GM18508 (cell line): Measurements from ENCODE around the gene TXNDC5.
"Not testable (repeated sequence)": the region's sequence is repeated elsewhere in the genome, so short reads cannot be mapped to it uniquely, and the experiment has no call there.

ENCODE experiments used
- ATAC-seq: cut with Tn5 transposase; IDR thresholded peaks from one replicate; pipeline ENCODE4 v1.9.1; 2021; ENCODE audit warnings: moderate number of reproducible peaks; ENCODE audit not compliant: insufficient read depth, unreplicated experiment

Gene TXNDC5

DNA sequence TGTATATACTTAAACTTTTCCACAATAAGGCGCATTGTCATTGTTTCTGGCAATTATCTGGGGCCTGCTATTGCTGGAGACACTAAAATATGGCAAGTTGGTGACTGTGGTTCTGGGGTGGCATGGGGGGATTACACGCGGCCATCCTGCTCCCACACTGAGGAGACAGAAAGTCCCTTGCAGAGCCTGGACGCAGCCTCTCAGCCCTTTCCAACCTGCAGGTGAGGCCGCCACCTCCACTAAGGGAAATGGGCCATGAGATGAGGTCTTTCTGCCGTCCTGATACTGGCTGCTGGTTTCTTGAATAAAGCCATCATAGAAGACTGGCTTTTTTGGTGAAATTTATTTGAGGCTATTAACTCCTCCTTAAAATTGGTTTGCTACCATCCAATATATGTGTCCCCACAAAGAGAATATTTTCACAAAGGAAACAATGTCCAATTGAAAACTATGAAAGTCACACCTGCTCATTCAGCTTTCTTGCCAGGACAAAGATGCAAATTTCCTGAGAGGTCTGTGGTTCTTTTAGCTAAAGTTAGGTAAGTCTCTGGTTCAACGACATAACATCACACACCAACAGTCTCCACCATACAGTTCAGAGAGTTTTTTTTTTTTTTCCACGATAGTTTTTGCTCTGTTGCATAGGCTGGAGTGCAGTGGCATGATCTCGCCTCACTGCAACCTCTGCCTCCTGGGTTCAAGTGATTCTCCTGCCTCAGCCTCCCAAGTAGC lies 13.0 kb downstream of the TXNDC5 start:
- ATAC-seq: no peak

DNA sequence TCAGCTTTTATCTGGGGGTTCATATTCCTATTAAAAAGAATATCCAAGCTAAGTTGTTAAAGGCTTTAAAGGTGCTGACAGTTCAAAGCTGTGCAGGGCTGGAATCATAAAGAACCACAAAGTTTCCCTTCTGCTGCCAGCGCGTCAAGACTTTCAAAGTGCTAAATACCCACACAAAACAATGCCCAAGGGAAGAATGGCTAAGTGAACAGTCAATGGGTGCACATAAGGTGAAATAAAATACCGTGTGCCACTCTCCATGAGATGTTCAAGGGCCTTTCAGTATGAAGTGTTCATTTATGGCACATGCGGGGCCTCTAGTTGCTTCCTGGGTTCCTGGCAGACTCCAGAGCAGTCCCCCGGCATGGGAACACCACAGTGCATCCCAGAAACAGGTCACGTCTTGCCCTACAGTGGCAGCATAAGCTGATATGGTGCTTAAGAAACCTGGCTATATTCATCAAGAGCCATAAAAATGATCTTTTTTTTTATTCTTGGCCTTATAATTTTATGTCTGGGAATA lies 14.1 kb downstream of the TXNDC5 start:
- no peak for ATAC-seq

DNA sequence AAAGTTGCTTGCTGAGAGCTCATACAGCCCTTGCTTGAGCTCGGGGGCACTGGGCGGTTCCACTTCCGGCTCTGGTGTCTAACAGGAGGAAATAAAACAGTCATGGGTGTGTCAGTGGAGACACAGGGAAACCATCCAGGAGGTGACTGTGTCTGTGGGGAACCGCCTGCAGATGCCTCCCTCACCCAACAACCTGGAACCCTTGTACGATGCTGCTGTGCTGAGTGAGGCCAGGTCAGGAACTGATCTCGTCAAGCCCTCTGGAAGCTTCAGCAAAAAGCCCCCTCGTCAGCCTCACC lies 15.5 kb downstream of the TXNDC5 start:
- no peak for ATAC-seq

DNA sequence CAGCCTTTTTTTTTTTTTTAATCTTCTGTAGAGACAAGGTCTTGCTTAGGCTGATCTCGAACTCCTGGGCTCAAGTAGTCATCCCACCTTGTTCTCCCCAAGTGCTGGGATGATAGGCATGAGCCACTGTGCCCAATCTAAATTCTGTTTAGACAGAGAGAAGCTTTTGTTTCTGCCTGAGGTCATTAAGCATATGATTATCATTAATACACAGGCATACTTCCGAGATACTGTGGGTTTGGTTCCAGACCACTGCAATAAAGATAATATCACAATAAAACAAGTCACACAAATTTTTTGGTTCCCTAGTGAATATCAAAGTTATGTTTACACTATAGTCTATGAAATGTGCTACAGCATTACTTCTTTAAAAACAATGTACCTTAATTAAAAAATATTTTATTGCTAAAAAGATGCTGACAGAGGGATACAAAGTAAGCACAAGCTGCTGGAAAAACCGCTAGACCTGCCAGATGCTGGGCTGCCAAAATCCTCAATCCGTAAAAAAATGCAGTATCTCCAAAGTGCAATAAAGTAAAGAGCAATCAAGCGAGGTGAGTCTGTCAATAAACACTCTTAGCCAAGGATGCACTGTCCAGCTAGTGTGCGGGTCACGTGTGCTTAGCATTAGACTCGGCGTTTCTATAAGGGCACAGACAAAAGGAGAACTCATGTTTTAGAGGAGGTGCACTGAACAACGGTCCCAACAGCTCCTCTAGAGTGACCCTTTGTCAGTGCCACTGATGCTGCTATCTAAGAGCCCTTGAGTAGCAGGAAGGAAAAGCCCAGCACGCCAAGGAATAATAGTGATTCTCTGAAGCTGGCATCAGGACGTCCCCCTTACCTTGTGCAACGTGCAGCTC lies 16.1 kb downstream of the TXNDC5 start:
- no peak for ATAC-seq

DNA sequence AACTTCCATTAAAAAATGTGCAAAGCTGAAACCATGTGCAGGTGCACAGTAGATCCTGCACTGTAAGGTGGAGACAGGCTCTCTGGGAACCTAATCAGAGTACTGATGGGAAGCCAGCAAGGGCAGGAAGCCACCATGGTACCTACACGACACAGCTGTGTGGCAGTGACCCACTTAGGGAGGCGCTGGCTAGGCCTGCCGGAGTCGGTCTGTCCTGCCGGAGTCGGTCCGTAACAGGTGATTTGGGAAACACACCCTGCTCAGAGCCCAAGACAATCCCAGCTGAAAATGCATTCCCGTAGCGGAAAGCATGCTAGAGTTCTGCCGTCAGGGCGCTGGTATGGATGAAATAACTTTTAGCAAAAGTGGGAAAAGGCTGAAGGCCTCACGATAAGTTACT lies 17.2 kb downstream of the TXNDC5 start:
- ATAC-seq: no peak

DNA sequence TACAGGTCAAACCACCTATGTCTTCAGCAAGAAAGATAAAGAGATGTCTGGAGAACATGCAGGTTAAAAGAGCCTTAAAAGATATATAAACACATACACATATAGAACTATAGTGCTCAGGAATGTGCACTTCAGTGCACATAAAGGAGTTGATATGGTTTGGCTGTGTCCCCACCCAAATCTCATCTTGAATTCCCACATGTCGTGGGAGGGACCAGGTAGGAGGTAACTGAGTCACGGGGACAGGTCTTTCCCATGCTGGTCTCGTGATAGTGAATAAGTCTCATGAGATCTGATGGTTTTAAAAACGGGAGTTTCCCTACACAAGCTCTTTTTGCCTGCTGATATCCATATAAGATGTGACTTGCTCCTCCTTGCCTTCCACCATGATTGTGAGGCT lies 18.2 kb downstream of the TXNDC5 start:
- not testable (repeated sequence) for ATAC-seq

DNA sequence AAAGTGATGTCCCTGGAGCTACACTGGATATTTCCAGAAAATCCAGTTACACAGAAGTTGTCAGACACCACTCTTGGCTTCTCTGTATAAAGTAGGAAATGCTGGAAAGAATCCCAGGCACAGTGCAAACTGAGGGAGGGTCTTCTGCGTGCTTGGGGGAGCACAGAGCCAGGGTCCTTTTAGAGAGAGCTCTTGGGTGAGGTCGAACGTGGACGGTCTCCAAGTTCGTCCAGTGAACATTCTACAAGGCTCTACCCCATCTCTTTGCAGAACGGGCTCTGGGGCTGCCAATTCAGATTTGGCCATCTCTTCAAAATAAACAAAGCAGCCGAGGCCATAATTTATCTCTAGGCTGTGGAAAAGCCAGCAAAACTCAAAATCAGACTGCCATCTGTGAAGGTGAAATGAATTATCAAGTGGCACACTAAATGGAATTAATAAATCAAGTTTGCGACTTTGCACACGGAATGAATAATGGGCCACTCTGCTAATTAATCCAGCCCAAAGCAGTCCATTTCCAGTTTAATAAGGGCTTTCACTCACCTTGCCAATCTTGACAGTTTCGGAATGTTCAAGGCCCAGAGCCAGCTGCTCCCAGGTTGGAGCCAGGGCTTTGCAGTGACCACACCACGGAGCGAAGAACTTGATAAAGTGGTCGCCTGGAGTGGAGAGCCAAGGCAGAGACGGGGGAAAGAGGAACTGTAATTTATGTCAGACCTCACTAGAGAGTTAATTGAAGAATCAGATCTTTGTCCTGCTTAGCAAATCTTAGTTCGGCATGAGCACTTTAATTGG lies 19.3 kb downstream of the TXNDC5 start:
- ATAC-seq: no peak

DNA sequence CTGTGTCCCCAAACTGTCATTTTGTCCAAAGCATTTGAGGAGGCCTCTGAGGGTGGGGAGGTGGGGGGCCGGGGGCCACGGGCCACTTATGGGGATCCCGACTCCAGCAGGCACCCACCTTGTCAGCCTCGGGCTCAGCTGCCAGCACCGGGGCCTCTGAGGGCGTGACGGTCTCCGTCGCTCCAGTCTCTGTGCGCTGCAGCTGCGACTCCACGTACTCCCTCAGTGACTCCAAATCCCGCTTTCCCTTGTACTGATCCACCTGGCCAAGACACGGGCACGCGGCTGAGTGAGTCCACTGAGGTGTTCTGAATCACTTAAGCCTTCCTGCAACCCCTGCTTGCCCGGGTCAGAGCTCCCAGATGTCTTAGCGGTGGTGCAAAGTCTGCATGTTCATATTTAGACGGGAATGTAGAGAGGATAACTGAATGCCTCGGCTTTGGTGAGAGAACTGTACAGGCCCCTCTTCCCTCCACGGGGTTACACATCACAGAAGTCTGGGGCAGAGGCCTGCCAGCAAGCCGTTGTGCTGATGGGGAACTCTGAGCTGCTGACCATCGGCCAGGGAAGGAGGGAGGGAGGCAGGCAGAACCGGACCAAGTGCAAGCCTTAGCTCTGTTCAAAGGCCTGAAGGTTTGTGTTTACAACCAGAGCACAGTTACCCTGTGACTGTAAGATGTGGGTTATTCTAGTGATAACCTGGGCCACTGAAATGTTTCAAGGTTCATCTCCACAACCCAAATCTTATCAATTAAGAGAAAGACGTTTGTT lies 21.8 kb downstream of the TXNDC5 start:
- no peak for ATAC-seq

DNA sequence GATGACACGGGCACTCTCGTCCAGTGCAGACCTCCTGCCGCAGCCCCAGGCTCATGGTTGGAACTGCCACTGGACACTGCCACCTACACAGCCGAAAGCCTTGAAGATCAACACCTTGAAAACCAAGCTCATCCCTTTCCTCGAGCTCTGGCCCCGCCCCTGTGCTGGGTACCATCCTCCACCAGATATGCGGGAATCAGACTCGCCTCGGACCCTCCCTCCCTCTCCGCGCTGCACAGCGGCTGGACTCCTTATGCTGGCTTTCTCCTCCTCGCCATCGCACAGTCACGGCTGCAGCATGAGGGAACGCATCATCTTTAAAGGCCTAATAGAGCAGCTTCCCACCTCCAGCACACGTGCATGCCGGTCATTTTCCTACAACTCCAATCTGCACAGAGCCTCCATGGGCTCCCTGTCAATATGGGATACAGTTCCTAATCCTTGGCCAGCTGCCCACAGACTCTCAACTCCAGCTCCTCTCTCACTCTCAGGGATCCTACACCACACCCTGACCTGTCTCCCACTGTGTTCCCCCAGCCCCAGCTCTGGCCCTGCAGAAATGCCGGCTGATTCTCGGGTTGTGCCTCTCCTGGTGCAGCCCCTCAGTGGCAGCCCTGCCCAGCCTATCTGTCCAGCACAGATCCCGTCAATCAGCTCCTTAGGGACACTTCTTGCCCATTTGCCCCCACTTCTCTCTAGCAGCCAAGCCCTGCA lies 23.2 kb downstream of the TXNDC5 start:
- no peak for ATAC-seq

DNA sequence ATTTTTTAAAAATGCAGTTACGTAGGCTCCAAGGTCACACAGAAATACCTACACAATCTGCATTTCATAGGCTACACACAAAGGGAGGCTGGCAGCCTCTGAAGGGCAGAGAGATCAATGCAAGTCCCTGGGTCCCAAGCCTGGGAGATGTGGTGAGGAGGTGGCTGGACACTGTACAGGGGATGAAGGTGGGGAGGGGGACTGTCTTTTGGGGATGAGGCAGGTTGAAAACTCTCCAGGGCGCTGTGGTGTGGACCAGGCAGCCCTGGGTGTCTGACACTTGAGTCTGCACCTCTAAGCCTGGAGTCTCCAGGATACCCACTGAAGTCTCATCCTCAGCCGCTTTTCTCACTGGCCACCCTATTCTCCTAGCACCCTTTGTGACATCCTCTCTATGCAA lies 24.5 kb downstream of the TXNDC5 start:
- no peak for ATAC-seq

DNA sequence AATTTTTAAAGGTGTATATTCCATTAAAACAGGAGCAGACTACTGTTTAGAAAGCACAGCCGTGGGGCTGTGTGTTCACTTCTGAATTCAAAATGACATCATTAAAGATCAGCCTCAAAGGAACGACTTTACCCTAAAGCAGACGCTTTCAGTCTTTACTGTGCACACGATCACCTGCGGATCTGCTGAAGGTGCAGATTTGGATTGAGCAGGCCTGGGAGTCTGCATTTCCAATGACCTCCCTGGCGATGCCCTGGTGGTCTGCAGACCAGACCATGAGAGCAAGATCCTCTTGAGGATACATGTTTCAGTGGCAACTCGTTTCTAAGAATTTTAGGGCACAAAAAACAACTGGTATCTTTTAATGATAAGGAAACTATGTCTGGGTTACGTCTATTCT lies 27.2 kb downstream of the TXNDC5 start:
- ATAC-seq: no peak

DNA sequence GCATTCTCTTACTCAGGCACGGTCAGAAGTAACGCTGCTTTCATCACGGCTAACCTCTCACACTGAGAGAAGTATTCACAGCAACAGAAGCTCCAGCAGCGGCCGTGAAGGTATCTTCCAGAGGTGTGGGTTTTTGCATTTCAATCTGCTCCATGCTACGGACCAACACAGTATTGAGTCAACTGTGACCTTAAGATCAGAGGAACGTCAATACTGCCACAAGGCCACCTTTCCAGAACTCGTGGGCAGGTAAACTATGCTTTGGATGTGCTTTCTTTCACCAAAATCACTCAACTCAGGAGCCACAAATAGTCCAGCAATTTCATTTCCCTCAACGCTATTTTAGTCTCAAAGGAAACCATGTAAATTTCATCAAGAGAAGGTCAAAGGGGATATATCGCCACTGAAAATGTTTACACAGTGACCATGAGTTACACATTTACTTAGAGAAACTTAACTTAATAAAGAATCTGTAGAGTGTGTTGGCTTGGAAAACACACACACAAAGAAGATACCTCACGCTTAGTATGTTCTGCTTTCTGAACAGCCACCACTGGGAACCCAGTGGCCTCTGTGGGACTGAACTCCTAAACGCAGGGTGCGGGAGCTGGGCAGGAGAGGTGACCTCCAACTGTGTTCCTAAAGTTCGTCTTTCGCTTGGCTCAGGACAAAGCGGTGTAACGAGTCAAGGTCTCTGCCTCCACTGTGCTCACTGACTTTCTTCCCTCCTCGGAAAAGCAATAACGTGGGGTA lies 27.9 kb downstream of the TXNDC5 start:
- no peak for ATAC-seq

DNA sequence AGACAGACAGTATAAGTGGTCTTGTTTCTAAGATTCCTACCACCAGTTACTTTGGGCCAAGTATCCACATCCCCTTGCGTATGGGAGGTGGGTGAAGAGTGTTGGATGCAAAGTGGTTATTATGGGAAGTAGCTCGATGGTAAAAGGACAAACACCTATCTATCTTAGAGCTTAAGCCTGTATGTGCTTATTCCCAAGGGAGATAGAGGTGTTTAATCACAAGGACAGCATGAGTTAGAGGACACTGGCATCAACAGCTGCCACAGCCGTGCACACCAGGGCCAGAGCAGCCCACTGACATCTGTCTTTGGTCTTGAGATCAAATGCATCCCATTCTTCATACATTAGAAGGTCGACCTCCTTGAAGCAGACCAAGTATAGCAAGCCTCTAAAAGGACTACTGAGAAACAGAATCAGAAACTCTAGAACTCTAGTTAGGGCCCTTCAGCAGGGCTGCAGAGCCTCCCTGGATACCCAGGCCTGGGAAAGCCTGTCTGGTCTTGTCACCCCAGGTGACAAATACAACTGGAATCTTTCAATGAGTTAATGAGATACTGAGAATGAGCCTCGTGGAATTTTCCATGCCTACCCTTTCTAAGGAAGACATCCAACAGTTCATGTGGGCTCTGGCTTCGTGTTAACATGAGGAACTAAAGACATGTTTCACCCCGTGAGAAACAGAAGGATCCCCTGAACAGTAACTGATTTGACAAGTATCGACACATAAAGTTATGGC lies 28.7 kb downstream of the TXNDC5 start:
- ATAC-seq: no peak

DNA sequence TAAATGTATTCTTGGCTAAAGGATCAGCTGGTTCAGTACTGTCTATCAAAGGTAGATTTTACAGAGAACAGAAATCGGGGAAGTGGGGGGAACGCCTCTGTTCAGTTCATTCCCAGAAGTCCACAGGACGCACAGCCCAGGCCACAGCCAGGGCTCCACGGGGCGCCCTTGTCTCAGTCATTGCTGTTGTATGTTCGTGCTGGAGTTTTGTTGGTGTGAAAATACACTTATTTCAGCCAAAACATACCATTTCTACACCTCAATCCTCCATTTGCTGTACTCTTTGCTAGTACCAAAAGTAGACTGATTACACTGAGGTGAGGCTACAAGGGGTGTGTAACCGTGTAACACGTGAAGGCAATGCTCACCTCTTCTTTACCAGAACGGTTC lies 29.9 kb downstream of the TXNDC5 start:
- no peak for ATAC-seq

DNA sequence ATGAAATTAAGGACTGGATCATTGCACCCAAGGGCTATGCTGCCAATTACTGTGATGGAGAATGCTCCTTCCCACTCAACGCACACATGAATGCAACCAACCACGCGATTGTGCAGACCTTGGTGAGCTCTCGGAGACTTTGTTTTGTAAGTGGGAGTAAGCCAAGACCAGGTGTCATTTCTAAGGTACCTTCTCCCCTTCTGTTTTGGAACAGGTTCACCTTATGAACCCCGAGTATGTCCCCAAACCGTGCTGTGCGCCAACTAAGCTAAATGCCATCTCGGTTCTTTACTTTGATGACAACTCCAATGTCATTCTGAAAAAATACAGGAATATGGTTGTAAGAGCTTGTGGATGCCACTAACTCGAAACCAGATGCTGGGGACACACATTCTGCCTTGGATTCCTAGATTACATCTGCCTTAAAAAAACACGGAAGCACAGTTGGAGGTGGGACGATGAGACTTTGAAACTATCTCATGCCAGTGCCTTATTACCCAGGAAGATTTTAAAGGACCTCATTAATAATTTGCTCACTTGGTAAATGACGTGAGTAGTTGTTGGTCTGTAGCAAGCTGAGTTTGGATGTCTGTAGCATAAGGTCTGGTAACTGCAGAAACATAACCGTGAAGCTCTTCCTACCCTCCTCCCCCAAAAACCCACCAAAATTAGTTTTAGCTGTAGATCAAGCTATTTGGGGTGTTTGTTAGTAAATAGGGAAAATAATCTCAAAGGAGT lies 30.4 kb downstream of the TXNDC5 start:
- ATAC-seq: no peak

DNA sequence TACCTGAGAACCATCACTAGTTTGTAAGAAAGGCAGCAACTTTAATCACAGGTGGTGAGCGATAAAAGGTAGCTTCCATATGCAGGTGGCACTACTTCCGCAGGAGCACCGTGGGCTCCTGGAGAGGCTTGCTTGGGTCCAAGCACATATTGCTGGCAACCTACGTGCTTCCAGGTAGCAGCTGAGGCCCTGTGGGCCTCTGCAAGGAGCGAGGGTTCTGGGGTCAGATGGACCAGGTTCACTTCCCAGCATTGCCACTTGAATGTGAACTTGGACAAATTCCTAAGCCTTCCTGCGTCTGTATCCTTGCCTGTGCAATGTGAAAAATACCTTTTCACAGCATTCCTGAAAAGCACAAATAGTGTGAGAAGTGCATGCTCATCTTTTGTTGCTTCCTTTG lies 31.0 kb downstream of the TXNDC5 start:
- no peak for ATAC-seq

DNA sequence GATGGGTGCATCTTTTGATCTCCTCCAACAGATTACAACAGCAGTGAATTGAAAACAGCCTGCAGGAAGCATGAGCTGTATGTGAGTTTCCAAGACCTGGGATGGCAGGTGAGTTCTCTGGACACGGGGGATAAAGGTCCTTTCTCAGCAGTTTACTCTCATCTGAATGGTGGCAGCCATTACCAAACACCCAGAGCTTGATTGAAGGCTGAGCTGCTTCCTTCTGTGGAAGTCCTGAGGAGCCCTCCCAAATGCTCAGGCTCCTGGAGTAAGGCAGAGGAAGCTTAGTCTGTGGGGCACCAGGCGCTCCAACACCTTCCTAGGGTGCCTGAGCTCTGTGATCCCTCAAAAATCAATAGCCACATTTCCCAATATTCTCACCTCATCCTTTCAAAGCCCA lies 31.5 kb downstream of the TXNDC5 start:
- no peak for ATAC-seq
